NCI-H446 treated with DMSO at 0.1 percent for 48 hours (cell line): ENCODE results near the gene GSTM3.

Experiments
- DNase-seq: peaks from one replicate; lab custom pipeline; 2025; lab: John Stamatoyannopoulos, UW

GSTM3 gene

GRCh38 chr1:109740615-109741373 lies at the start of gene GSTM3:
Gene GSTM3 (minus strand): TSS chr1:109741038. CDS start chr1:109740287, 751 bp downstream.
- DNase-seq, result no peak

- no peak for DNase-seq
These were observed 49.5 kb upstream of the GSTM3 start for GRCh38 chr1:109790329-109790728.

GRCh38 chr1:109789551-109790180 lies 48.8 kb upstream of the GSTM3 start:
- DNase-seq, result no peak

GRCh38 chr1:109788695-109789521 lies 48.1 kb upstream of the GSTM3 start:
- no peak for DNase-seq

GRCh38 chr1:109787845-109788601 lies 47.2 kb upstream of the GSTM3 start:
- DNase-seq, result no peak

GRCh38 chr1:109787211-109787844 lies 46.5 kb upstream of the GSTM3 start:
- DNase-seq, result no peak

- no peak for DNase-seq
These were observed 45.7 kb upstream of the GSTM3 start for GRCh38 chr1:109786531-109787021.

GRCh38 chr1:109786112-109786480 lies 45.3 kb upstream of the GSTM3 start:
- no peak for DNase-seq

GRCh38 chr1:109785446-109786111 lies 44.7 kb upstream of the GSTM3 start:
- DNase-seq, result no peak

- DNase-seq, result no peak
These were observed 43.9 kb upstream of the GSTM3 start for GRCh38 chr1:109784551-109785252.

- DNase-seq, result no peak
These were observed 42.6 kb upstream of the GSTM3 start for GRCh38 chr1:109783436-109783835.

GRCh38 chr1:109782927-109783326 lies 42.1 kb upstream of the GSTM3 start:
- DNase-seq, result no peak

GRCh38 chr1:109782514-109782913 lies 41.7 kb upstream of the GSTM3 start:
- DNase-seq, result no peak

- DNase-seq, result no peak
These were observed 41.0 kb upstream of the GSTM3 start for GRCh38 chr1:109781806-109782205.

- no peak for DNase-seq
These were observed 40.1 kb upstream of the GSTM3 start for GRCh38 chr1:109780982-109781381.

GRCh38 chr1:109777980-109778625 lies 37.3 kb upstream of the GSTM3 start:
- no peak for DNase-seq

- DNase-seq, result no peak
These were observed 36.6 kb upstream of the GSTM3 start for GRCh38 chr1:109777436-109777835.

- peak; percentile 39 for DNase-seq
These were observed 36.1 kb upstream of the GSTM3 start for GRCh38 chr1:109776911-109777310.

GRCh38 chr1:109776206-109776835 lies 35.5 kb upstream of the GSTM3 start:
- DNase-seq, result no peak
